GM12873 (cell line): ENCODE results near the gene BRD7.

Source experiments
- CTCF ChIP-seq: IDR thresholded peaks from 2 replicates; pipeline ENCODE4 v1.5.1; 2012; ENCODE audit warnings: low read depth, mild to moderate bottlenecking, moderate library complexity, low read length, control low read depth; ENCODE audit not compliant: insufficient read depth; ENCODE audit errors: missing control alignments

BRD7 gene

GRCh38 chr16:50373345-50373701 lies 4.5 kb upstream of the BRD7 start:
- no peak for TF ChIP-seq CTCF

GRCh38 chr16:50372611-50373344 lies 4.0 kb upstream of the BRD7 start:
- TF ChIP-seq CTCF = no peak

- TF ChIP-seq CTCF = peak; percentile 10
Observed at GRCh38 chr16:50371936-50372595, 3.3 kb upstream of the BRD7 start.

- TF ChIP-seq CTCF = no peak
Observed at GRCh38 chr16:50371036-50371716, 2.4 kb upstream of the BRD7 start.

- no peak for TF ChIP-seq CTCF
Observed at GRCh38 chr16:50369133-50369804, 481 bp upstream of the BRD7 start.

- TF ChIP-seq CTCF = no peak
Observed at GRCh38 chr16:50367777-50368409, 895 bp downstream of the BRD7 start.
